Measurements from ENCODE around the gene FCER1A.
"Not testable (repeated sequence)": the region's sequence is repeated elsewhere in the genome, so short reads cannot be mapped to it uniquely, and the experiment has no call there.

Gene FCER1A

DNA sequence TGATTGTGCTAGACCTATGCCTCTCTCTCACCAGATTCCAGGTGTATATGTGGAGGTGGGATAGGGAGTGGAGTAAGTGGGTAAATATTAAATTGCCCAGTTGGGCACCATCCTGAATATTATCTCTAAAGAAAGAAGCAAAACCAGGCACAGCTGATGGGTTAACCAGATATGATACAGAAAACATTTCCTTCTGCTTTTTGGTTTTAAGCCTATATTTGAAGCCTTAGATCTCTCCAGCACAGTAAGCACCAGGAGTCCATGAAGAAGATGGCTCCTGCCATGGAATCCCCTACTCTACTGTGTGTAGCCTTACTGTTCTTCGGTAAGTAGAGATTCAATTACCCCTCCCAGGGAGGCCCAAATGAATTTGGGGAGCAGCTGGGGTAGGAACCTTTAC is at the start of gene FCER1A:
Gene FCER1A (plus strand): TSS at position 242 of the 400 bp plus-strand sequence. CDS start 29 bp downstream, at position 271.
- DNase-seq = no peak

DNA sequence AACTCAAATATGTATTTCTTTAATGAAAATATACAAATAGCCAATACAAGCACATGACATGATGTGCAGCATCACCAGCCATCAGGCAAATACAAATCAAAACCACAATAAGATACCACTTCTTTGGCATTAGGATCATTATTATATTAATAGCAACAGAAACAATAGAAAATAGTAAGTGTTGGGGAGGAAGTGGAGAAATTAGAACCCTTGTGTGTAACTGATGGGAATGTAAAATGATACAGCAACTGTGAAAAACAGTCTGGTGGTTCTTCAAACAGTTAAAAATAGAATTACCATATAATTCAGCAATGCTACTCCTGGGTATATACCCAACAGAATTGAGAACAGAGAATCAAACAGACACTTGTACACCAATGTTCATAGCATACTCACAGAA is 40.8 kb upstream of the FCER1A start:
- DNase-seq = no peak

DNA sequence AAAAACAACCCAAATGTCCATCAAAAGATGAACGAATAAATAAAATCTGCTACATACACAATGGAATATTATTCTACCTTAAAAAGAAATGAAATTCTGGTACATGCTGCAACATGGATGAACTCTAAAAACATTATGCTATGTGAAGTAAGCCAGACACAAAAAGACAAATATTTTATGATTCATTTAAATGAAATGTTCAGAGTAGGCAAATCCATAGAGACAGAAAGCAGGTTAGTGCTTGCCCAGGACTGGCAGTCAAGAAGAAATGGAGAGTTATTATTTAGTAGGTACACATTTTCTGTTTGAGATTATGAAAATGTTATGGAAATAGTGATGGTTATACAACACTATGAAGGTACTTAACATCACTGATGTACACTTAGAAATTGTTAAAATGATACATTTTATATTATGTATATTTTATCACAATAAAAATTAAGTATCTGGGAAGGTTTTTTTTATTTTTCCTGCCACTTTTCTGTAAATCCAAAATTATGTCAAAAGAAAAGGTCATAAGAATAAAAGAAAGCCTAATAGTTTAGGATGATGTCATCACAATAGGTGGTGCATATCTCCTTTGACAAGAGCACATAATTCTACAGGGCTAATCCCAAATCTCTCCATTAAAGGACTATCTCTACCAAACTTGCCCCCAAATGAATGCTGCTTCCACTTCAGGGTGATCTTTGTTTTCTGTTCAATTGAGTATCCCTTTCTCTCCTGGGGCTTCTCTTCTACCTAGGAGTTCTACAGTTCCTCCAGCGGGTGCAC is 40.2 kb upstream of the FCER1A start:
- DNase-seq = no peak

DNA sequence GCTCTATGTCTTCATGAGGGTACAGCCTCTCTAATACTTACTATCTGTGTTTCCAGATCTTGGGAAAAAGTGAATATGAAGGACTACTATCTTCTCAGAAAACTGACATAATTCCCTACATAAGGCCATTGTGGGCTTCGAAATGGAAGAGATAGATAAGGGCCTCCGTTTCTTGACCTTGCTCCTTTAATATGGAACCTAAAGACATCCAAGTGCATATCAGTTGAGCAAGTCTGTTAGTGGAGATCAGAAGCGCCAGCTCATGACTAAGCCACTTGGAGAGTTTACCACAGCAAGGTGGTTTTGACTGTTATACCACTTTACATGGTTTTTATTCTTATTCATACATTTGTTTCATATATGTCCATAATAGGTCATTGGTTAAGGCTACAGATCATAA is 35.3 kb upstream of the FCER1A start:
- DNase-seq = no peak

DNA sequence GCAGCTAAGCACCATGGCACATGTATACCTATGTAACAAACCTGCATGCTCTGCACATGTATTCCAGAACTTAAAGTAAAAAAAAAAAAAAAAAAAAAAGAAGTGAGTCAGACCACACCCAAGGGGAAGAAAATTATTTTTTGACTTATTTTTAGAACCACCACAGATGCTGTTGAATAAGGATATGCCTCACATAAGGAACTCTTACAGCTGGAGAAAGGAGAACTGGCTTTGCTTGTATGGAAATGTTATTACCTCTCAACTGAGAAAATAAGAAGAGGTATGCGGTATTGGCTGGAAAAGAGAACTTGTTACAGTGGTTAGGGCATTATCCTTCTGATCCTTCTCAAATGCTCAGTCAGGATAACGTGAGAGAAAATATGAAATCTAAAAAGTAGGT is 27.5 kb upstream of the FCER1A start:
- no peak for DNase-seq

DNA sequence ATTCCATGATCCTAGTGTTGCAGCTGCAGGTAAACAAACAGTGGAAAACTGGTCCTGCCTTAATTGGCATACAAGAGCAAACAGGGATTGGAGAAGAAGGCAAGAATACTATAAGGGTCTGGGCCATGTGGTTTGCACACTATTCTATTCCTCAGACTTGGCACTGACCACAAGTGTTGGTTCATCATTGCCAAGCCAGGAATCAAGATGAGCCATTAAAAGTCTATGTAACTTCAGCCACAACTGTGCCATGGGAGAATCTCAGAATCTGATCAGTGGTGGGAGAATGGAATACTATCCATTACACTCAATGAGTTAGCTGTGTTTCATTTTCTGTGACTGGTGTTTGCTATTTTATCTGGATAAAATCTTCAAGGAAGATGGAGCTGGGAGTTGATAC is 26.2 kb upstream of the FCER1A start:
- no peak for DNase-seq

DNA sequence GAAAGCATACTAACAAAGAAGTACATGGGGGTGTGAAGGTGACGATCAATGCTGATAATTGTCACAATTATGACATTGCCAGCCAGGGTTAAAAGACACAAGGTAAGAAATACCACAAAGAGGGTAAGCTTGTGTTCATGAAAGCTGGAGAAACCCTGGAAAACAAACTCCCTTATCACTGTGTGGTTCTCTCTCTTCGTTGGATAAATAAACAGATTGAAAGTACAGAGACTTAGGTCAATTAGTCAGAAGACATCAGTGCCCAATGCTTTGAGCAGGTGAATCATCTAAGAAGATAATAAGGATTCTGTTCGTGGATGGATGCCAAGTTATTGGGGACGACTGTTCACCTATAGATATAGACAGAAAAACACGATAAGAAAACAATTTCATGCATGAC is 22.4 kb upstream of the FCER1A start:
- DNase-seq = no peak

DNA sequence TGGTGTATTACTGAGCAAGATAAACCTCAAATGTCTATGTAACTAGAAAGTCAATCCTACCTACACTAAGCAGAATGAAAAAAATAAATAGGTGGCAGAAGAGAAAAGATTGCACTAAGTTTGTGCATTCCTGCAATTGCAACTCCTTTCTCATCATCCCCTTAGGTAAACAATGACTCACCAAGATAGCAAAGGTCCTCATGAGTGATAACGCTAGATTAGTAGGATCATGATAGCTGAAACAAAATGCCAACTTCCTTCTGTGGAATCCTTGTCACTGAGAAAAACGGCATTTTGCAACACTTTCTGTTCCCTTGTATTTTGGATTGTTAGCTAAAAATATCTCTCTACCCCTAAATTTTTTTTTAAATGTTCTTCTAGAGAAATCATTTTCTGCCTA is 20.0 kb upstream of the FCER1A start:
- DNase-seq = no peak

DNA sequence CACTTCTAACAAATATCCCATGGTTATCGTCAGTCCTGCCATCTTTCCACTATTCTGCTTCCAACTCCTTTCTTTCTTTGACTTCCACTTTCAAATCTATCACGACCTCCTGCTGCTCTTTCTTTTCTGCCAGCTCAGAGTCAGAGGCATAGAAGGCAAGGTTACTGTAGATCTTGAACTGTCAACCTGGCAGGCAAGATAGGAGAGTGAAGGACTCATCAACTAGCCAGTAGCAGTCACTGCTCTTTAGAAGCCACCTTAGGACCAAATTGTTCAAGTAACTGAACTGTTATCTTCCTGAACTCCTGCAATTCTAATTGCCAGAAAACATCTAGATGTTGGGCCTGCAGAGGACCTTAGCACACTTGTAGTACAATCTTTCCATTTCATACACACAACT is 13.1 kb upstream of the FCER1A start:
- DNase-seq = no peak

DNA sequence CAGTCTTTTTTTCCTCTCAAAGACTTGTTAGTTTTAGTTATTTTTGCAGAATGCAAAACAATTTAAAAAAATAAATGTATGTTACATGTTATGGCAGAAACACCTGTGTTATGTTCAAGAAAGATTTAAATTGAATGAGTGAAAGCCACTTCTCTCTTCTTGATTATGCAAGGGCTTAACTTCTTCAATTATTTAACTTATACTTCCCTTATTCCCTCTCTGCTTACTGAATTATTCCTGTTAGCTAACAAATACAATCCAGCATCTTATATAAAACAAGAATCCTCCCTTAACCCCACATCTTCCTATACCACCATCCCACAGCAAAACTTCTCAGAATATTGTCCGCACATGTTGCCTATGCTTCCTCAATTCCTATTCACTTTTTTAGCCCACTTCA is 10.7 kb upstream of the FCER1A start:
- DNase-seq = no peak

DNA sequence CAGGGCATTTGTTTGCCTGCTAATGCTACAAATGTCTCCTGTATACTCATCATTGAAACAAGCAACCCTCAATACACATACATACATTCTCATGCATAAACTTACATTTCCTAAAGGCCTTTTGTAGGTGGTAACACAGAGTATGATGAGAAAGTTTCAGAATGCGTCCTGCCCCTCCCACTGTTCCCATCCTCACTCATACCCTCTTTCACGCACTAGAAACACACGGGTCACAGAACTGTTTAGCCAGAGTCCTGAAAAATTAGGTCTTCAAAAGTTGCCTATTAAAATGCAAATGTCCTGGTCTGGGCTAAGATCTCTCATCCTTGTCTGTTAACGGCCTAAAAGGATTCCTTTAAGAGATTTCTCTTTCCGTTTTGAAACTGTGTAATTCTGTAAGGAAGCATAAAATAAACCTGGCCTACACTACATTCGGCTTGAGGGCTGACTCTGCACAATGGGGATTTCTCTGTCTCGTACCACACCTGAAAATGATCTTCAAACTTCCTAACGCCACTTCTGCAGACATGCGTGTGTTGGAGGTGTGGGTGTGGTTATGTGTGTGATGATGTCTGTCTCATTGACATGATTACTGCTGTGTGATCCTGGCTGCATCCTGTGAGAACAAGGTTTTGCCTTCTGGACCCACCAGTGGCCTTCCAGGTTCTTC is 5.3 kb upstream of the FCER1A start:
- no peak for DNase-seq

DNA sequence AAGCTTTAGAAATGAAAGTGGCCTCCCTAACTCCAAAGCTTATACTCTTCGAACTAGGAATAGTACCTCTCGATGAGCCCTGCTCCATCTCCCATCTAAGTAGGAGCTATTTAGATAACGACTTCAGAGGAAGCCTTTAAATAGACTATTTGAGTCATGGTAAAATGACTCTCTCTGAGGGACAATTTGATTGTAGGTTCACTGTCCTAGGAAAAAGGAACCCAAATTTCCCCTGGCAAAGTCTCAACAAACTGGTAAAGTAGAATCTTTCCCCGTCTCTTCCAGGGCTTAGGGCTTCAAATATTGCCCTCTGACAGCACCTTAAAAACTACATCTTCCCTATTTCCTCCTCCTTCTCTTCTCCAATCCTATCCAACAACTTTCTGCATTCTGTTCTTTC is 2.0 kb upstream of the FCER1A start:
- no peak for DNase-seq

DNA sequence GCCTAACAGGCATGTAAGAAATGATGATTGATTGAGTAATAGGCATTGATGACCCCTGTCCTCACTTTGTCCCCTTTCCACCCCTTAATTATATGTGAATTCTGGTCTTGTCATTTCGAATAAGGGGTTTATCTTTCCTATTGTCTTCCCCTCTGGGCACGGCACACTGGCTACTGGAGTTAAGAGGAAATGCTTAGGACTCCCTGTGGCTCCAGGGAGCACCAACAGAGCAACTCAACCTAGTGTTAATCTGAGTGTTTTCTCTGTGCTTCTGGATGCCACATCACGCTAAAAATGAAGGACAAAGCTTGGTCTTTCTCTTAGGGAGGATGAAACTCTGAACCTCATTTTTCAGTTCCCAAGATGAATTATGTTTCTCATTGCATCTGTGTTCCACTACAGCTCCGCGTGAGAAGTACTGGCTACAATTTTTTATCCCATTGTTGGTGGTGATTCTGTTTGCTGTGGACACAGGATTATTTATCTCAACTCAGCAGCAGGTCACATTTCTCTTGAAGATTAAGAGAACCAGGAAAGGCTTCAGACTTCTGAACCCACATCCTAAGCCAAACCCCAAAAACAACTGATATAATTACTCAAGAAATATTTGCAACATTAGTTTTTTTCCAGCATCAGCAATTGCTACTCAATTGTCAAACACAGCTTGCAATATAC is 5.3 kb downstream of the FCER1A start:
- DNase-seq = no peak

DNA sequence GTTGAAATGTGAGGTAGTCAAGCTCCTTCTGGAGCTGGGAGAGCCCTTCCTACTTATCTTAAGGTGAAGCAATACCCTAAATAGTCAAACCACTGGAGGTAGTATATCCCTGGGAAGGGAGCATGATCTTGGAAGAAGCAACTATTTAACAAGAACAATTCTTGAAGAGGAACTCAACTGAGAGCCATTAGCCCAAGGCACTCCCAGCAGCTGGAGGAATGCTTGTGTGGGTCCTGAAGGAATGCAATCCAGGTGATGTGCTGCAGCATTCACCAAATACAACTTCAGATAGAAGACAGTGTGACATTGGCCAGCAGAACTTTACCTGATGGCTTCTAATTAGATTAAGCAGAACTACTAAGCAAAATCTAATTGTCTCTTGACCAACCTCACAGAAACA is 9.5 kb downstream of the FCER1A start:
- DNase-seq = no peak

DNA sequence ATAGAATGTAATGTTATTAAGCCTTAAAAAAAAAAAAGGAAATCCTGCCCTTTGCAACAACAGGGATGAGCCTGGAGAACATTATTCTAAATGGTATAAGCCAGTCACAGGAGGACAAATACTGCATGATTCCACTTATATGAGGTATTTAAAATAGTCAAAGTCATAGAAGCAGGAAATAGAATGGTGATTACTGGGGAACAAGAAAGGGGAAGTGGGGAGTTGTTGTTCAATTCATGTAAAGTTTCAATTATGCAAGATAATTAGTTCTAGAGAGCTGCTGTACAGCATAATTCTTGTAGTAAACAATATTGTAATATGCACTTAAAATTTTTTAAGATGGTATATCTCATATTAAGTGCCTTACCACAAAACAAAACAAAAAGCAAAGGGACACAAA is 13.2 kb downstream of the FCER1A start:
- no peak for DNase-seq

DNA sequence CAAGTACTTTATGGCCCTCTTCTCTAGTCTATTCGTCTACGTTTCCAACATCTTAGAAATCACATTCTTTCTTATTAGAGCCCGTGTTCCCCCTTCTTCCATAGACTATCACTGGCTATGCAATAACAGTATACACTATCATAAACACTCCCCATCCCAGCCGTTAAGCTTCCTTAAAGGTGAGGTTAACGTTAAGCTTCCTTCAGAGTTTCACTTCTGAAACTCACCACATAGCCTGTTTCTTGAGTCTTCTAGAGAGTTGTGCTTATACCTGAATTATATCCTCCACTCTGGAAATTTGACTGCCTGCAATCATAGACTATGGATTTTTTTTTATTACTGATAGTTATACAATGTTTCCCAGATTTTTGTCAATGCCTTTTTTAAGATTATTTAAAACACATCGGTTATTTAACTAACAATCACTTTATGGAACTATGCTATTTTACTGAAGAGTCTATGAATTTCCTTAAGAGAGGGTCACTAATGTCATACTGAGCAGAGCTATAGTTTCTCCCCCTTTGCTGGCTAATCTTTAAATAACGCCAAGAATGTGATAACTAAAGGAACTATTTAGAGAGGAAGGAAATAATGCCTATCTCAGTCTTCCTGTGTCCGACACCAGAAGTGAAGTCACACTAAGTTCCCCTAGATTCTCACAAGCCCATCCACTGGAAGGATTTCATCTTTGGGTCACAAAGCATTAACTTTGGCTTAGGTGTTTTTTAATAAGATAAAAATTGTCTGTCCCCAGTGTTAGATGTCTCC is 16.8 kb downstream of the FCER1A start:
- no peak for DNase-seq

DNA sequence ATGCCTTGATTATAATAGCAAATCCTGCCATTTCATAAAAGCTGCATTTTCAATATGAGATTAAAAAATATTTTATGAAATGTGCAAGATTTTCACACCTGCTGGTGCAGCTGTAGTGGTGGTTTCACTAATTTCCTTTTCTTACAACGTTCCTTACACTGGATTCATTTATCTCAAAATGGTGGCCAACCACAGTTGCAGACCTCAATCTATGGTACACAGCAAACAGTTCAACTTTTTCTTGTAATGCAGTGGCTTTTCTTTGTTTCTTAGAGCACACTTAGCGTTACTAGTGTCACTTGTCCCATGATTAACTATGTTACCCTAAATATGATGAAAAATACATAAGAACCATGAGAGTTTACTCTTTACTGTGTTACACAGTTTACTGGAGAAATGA is 32.7 kb downstream of the FCER1A start:
- no peak for DNase-seq

DNA sequence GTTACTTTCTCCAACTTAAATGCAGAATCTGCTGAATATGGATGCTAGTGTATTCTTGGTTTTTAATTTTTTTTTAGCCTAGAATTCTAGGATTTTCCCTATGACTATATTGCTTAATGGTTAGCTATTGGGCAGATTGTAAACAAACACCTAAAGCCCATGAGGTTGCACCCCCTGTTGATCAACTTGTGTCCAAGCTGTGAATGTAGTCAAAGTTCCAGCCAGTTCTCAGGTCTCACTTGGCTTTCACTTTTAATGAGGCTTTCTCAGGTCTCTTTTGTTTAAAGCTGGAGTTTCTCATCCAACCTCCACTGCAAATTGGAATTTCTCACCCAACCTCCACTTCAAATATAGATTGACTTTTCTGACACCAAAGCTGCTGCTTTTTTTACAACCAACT is 35.9 kb downstream of the FCER1A start:
- no peak for DNase-seq

DNA sequence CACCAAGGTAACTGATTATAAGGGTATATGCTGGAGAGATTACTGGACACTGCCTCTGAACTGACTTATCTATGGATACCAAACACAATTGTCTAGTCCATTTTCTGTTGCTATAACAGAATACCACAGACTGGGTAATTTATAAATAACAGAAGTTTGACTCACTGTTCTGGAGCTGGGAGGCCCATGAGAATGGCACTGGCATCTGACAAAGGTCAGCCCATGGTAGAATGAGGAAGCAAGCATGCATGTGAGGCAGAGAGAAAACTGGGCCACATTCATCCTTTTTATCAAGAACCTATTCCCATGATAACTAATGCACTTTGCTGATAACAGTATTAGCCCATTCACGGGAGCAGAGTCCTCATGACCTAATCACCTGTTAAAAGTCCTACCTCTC is 37.4 kb downstream of the FCER1A start:
- DNase-seq = no peak

DNA sequence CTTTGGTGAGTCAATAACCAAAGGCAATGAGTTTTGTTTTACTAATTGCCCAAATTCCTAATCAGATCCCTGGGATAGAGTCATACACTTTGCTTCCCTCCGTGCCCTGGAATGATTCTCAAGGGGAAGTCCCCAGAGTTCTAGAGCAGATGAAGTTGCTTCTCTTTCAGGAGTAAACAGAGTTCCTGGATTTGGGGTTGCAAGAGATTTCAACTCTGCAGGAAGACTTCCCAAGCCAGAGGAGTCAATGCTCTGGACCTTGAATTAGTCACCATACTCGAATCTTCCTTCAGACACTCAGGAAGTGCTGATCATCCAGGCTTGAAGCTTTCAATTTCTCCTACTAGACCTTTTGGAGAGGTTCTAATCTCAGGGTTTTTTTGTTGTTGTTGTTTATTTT is 39.6 kb downstream of the FCER1A start:
- no peak for DNase-seq

DNA sequence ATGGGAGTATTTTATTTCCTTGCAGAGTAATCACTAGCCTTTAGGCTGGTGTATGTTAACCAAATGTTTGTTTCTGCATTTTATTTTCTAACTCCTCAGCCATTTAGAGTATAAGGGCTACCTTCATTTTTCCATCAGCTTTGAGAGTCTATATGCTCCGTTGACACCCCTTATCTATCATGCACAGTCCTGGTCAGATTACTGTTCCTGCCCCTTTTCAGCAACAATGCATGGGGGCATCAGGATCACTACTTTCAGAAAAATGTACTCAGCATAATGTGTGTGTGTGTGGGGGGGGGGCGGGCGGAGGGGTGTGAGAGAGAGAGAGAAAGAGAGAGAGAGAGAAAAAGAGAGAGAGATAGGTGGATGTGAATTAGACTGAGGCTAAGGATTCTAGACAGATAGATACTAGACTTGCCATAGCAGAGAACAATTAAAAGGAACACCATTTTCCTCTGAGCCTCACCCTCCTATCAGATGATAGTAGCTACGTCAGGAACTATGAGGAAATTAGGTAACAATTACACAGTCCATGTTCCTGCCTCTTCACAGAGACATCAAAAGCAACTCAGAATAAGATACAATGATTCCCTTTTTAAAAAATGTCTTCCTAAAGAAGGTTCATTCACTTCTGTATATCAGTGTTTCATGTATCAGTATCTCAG is 40.8 kb downstream of the FCER1A start:
- DNase-seq = no peak

DNA sequence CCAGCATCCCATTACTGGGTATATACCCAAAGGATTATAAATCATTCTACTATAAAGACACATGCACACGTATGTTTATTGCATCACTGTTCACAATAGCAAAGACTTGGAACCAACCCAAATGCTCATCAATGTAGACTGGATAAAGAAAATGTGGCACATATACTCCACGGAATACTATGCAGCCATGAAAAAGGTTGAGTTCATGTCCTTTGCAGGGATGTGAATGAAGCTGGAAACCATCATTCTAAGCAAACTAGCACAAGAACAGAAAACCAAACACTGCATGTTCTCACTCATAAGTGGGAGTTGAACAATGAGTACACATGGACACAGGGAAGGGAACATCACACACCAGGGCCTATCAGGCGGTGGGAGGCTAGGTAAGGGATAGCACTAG is 47.2 kb downstream of the FCER1A start:
- not testable (repeated sequence) for DNase-seq

DNA sequence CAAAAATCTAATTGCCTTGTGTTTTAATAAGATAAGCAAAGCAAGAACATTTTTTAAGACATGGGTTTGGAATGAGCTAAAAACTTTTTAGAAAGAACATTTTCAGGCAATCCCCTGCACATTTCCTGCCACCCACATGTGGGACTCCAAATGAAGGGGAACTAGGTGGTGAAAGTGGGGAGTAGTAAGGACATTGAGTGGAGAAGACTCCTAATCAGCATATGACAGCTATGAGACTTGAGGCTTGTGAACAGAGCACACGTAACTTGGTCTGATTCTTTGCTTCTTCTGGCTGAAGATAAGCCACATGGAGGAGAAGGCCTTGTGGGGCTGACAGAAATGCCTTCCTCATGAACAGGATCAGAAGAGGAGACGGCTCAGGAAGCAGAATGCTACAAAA is 50.3 kb downstream of the FCER1A start:
- no peak for DNase-seq
